ENCODE results near the gene SLC34A3. TPM values are rescaled to one million over a fixed set of nuclear protein-coding genes. Genes with fewer than 3 reads are reported as not detected.

The SLC34A3 gene
- 0.06 and 0.13 TPM in 2 replicates for total RNA-seq

DNA sequence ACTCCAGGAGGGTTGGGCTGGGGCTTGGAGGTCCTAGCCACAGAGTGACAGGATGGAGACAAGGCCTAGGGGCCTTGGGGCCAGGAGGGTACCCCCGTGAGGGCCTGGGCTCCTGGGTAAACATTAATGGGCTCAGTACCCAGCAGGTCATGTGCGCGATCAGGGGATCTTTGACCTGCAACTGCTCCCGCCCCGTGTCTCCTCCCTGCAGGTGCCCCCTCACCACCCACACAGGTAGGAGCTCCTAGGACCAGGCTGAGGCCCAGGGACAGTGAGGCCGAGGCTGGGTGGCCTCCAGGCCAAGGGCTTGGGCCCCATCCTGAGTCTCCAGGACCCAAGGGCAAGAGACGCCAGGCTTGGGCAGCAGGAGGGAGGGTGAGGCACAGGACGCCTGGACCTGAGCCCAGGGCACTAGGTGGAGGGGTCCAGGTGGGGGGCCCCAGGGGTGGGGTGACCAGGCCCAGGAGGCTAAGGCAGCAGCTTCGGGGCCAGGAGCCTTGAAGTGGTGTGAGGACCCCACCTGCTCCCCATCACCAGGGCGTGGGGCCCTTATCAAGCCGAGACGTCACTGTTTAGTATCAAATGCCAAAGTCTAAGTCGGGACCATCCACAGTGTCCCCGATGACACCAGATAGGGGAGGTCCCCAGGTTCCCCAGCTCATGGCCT, at the start of gene SLC34A3:
Gene SLC34A3, plus strand, starts transcription at position 197 of the 667 bp plus-strand sequence. CDS start 802 bp downstream, outside the sequence.

DNA sequence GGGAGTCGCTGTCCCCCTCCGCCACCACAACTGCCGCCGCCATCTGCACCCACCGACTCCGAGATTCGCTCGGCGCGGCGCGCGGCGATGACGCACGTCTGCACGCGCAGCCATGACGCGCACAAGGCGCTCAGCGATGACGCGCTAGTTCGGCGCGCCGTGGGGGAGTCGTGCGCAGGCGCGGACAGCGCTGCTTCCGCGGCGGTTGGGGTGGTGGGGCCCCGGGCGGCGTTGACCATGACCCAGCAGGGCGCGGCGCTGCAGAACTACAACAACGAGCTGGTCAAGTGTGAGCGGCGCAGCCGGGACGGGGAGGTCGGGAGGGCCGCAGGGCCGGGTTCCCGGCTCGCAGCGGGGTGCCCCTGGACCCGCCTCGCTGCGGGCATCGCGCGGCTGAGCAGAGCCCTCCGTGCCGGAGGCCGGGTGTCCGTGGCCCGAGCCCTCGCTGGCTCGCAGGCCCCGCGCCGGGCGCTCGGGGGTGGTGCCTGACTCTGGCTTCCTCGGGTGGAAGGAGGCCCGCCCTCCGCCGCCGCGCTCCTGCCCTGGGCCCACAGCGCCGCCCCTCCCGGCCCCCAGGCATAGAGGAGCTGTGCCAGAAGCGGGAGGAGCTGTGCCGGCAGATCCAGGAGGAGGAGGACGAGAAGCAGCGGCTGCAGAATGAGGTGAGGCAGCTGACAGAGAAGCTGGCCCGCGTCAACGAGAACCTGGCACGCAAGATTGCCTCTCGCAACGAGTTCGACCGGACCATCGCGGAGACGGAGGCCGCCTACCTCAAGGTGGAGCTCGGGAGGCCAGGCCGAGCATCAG, 42.0 kb upstream of the SLC34A3 start, which contains the start of the genes ANAPC2 and SSNA1:
Gene ANAPC2, minus strand, starts transcription at position 71 of the 807 bp plus-strand sequence. Its CDS starts 28 bp downstream, at position 43.
Gene SSNA1, plus strand, starts transcription at position 187 of the 807 bp plus-strand sequence. Its CDS starts 51 bp downstream, at position 238.

DNA sequence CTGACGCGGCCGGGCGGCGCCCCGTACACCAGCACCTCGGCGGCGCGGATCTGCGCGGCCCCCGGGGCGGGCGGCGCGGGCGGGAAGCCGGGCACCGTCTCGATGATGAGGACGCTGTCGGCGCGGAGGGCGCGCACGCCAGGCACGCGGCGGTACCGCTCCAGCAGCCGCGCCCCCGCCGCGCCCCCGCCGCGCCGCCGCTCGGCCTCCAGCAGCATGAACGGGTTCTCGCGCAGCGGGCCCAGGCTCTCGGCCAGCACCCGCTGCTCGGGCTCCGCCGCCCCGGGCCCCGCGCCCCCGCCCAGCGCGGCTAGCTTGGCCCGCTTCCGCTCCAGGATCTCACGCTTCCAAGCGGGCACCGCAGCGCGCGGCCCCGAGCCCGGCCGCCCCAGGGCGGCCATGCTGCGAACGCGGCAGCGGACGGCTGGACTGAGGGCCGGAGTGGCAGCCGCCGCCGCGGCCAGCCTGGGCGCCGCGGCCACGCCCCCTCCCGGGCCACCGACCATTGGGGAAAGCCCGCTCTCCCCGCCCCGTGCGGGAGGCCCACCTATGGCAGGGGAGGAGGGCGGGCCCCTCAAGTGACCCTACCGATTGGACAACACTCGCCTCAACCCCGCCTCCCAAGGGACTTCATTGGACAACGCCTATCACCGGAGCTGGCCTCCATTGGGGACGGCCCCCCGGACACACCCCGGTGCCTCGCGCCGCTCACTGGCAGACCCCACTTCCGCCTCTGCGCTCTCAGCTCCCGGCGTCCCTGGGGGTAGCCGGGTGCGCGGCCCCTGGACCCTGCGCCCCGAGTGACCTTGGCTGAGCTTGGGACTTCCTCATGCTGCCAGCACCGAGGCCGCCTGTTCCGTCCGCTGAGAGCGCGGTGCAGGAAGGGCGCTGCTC, 30.1 kb upstream of the SLC34A3 start, which contains the start of gene TPRN:
Gene TPRN, minus strand, starts transcription at position 431 of the 894 bp plus-strand sequence. Its CDS starts 30 bp downstream, at position 401.

DNA sequence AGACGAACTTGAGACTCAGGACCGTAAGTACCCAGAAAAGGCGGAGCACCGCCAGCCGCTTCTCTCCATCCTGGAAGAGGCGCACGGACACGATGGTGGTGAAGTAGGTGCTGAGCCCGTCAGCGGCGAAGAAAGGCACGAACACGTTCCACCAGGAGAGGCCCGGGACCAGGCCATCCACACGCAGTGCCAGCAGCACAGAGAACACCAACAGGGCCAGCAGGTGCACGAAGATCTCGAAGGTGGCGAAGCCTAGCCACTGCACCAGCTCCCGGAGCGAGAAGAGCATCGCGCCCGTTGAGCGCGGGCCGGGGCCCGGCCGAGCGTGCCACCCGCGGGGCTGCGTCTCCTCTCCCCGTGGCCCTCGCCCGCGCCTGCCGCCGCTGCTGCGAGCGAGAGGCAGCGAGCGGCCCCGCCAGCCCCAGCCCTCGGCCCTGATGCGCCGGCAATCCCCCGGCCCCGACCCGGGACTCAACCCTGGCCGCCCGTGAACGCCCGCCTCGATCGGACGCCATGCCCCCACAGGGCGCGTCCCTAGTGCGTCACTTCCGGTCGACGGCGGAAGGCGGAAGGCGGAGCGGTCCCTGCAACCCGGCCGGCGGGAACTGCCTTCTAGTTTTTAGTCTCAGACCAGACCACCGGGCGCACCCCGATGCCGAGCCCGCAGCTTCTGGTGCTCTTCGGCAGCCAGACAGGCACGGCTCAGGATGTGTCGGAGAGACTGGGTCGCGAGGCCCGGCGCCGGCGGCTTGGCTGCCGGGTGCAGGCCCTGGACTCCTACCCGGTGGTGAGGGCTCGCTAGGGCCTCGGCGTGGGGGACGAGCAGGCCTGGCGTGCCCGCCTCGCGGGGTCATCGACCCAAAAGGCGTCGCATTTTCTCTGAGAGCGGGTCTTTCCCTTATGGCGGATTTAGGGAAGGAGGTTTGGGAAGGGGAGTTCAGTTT, 25.3 kb upstream of the SLC34A3 start, which contains the start of the genes NDOR1 and TMEM203:
Gene NDOR1, plus strand, starts transcription at position 575 of the 944 bp plus-strand sequence. Its CDS starts 78 bp downstream, at position 653.
Gene TMEM203, minus strand, starts transcription at position 523 of the 944 bp plus-strand sequence. Its CDS starts 234 bp downstream, at position 289.

GRCh38 chr9:137222190-137223077, 8.3 kb upstream of the SLC34A3 start, which contains the start of gene RNF208:
Gene RNF208 (minus strand): TSS chr9:137222240. CDS start chr9:137221212, 1,028 bp downstream.

DNA sequence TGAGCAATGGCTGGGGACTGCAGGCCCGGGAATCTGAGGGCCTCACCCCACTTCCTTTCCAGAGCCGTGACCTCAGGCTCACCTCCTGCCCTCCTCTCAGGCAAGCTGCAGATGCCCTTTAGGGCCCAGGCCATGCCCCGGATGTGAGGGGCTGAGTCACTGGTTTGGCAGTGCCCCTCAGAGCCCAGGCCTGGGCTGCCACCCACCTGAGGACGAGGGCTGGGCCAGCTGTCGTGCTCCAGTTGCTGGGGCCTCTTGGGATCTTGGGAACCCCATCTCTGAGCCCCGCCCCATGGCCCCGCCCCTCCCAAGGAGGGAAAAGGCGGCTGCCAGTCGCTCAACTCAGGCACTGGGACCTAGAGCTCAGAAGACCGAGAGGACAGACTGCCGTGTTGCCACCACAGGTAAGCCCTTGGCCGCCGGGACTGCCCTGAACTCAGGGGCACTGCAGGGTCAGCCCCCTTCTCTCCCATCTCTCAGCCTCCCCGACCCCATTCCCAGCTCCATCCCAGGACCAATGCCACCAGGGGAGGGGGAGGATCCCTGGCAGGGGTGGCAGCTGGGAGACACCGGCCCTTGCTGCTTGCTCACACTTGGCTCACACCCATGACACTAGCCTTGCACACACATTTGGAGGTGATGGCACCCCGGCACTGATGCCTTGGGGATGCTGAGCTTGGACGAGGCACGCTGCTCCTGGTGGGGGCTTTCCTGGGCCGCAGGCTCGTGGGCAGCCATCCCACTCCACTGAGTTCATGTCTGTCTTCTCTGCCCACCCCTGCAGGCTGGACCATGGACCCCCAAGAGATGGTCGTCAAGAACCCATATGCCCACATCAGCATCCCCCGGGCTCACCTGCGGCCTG, 5.6 kb upstream of the SLC34A3 start, which contains the start of gene CYSRT1:
Gene CYSRT1, plus strand, starts transcription at position 345 of the 865 bp plus-strand sequence. Its CDS starts 448 bp downstream, at position 793.

GRCh38 chr9:137227054-137227852, 3.4 kb upstream of the SLC34A3 start, which contains the start of gene RNF224:
Gene RNF224 (plus strand): TSS chr9:137227502. CDS start chr9:137228336, 834 bp downstream.

GRCh38 chr9:137240841-137241489, 10.3 kb downstream of the SLC34A3 start, which contains the start of gene TUBB4B:
Gene TUBB4B (plus strand): TSS chr9:137241287. CDS start chr9:137241361, 74 bp downstream.

DNA sequence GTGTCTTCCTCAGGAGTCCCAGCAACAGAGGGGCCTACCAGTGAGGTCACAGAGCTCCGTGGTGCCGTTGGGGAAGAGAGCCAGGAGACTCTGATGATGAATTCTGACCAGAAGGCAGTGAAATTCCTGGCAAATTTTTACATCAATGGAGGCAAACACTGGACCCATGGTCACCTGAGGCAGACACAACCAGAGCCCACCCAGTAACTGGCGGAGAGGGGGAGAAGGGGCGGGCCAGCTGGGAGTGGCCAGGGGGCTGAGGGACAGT, 20.4 kb downstream of the SLC34A3 start, which contains the start of gene STPG3:
Gene STPG3, plus strand, starts transcription at position 93 of the 268 bp plus-strand sequence. Its CDS starts 1 bp downstream, at position 94.

DNA sequence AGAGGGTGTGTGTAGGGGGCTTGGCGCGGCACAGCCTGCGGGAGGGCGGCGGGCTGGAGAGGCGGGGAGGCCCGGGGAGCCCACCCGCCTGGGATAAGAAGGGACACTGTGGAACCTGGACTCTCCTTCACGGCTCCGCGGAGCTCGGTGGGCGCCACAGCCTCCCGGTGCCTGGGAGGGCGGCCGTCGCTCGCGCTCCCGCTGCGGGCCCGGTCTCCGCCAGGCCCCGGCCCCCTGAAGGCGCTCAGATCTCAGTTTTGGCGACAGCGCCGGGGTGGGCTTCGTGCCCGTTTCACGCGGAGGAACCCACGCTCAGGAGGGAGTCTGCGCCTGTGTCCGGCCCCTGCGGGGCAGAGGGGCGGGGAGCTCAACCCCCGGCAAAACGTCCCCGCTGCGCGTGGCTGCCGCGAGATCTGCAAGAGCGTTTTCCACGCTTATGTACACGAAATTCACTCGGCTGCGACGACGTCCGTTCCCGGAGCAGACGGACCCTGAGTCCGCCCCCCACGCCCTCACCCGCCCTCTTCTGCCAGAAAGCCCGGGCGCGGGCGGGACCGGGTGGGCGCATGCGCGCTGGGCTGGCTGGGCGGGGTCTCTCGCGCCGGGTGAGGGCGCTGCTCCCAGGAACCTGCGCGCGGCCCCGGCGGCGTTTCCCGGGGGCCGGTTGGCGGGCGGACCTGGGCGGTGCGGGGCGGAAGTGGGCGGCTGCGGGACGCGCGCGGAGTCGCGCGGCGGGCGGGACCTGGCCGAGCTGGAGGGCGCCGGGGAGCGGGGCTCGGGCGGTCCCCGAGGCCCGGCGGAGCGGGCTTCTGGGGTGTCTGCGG, 24.1 kb downstream of the SLC34A3 start, which contains the start of gene NELFB:
Gene NELFB, plus strand, starts transcription at position 704 of the 824 bp plus-strand sequence.

DNA sequence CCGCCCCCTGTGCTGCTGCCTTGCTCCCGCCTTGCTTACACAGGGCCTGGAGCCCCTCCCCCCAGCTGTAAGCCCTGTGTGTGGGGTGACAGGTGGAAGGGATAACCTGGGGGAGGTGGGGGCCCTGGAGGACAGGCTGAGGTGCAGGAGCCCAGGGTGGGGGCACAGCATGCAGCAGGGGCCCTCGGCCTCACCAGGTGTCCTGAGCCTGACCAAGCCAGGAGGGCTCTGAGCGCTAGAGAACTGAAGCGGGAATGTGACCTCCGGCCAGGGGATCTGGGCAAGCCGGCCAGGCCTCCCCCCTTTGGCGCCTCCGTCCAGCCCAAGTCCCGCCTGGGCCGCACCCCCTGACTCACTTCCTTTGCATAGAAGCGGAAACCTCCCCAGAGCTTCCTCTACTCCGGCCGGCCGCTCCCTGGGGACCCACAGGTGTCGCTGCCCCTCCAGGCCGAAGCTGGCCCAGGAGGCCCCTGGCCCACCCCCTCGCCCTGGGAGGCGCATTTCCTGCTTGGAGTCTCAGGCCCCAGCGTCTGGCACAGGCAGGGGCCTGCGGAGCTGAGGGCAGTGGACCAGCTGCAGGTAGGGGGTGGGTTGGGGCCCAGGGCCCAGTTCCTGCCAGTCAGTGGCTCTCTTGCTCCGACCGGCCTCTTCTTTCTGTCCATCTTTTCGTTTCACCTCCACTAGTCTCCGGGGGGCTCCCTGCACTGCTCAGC, 46.8 kb downstream of the SLC34A3 start, which contains the start of gene TOR4A:
Gene TOR4A, plus strand, starts transcription at position 398 of the 713 bp plus-strand sequence. CDS start 964 bp downstream, outside the sequence.

